Measurements from ENCODE around the gene NUMBL. TPM values are rescaled to one million over a fixed set of nuclear protein-coding genes. Genes with fewer than 3 reads are reported as not detected.

Gene NUMBL
- total RNA-seq, 2 donors from 2014 or later = 9.1 to 73.5 TPM

GRCh38 chr19:40716482-40717324 lies 26.3 kb upstream of the NUMBL start, which contains the start of the genes COQ8B and ITPKC:
COQ8B (minus strand) TSS chr19:40716886; CDS start chr19:40714632, 2,254 bp downstream.
ITPKC (plus strand) TSS chr19:40717112; CDS start chr19:40717136, 24 bp downstream.
- Histone ChIP-seq H3K9me3 (no peaks in the 10 kb centered on the region), H3K27me3 (no peaks in the 10 kb centered on the region), H3K27ac (peak within 1 kb of the TSS; percentile 93 to 99 (median 98)), H3K36me3 (replicated peaks in 1 of 2; ENCODE audit: insufficient read depth in 1 of 2, low read depth in 2 of 2) (peaks cover 0 to 2% of the 10 kb centered on the region in 2 donors), H3K4me3 (peak within 1 kb of the TSS; percentile 36 to 83), H3K4me1 (peaks cover 48% of the 10 kb centered on the region)
- peak; percentile 77 to 87 (median 83) for TF ChIP-seq POLR2A (IDR thresholded peaks at IDR 0.05)
- TF ChIP-seq CTCF (IDR thresholded peaks at IDR 0.05) = peak in 3 of 7 experiments; percentile 19 to 50 (median 44)
- ATAC-seq = peak; percentile 76
- intact Hi-C loops (cut with DNase I) = no loop called here
- WGBS, 2 donors = 1 to 2% methylated on average over 28 to 74 of the region's 76 CpGs
- peak; percentile 99 to 100 (median 99) for DNase-seq

GRCh38 chr19:40716031-40716481 lies 25.6 kb upstream of the NUMBL start:
- intact Hi-C loops (cut with DNase I) = no loop called here
- Histone ChIP-seq H3K27me3 (no peaks in the 10 kb centered on the region), H3K4me3 (peak overlapping the region in 1 of 2 donors; percentile 83), H3K36me3 (replicated peaks in 1 of 2; ENCODE audit: insufficient read depth in 1 of 2, low read depth in 2 of 2) (peaks cover 0 to 2% of the 10 kb centered on the region in 2 donors), H3K27ac (peak overlapping the region; percentile 93 to 99 (median 98)), H3K4me1 (peaks cover 42% of the 10 kb centered on the region), H3K9me3 (no peaks in the 10 kb centered on the region)
- ATAC-seq (no peak), DNase-seq (peak in 3 of 4 donors; percentile 47 to 64 (median 48))
- TF ChIP-seq POLR2A (IDR thresholded peaks at IDR 0.05) (peak in 1 of 3 donors; percentile 17), CTCF (IDR thresholded peaks at IDR 0.05) (no peak)
- WGBS, 2 donors = 4 to 7% methylated on average over 5 to 8 of the region's 8 CpGs

- ATAC-seq (peak; percentile 66), DNase-seq (peak; percentile 93 to 95 (median 94))
- H3K4me1 ChIP-seq = peaks cover 28% of the 10 kb centered on the region
- H3K36me3 ChIP-seq (replicated peaks in 1 of 2; ENCODE audit: insufficient read depth in 1 of 2, low read depth in 2 of 2) = peaks cover 0 to 2% of the 10 kb centered on the region in 2 donors
- H3K27ac ChIP-seq = peak overlapping the region; percentile 93 to 99 (median 98)
- intact Hi-C loops (cut with DNase I) = no loop called here
- no peak for TF ChIP-seq POLR2A (IDR thresholded peaks at IDR 0.05)
- TF ChIP-seq CTCF (IDR thresholded peaks at IDR 0.05) = no peak
- 5 to 6% methylated on average over 23 to 28 of the region's 31 CpGs for WGBS, 2 donors
- H3K4me3 ChIP-seq = peak overlapping the region in 1 of 2 donors; percentile 10
- no peaks in the 10 kb centered on the region for H3K27me3 ChIP-seq
- H3K9me3 ChIP-seq = no peaks in the 10 kb centered on the region
Observed at GRCh38 chr19:40714441-40715299, 24.2 kb upstream of the NUMBL start.

- H3K4me3 ChIP-seq = no peak overlapping the region
Observed at GRCh38 chr19:40713939-40714338, 23.5 kb upstream of the NUMBL start.

More at GRCh38 chr19:40713939-40714338, 23.5 kb upstream of the NUMBL start:
- ATAC-seq = no peak
- Histone ChIP-seq H3K27ac (peak overlapping the region in 2 of 4 donors; percentile 98 to 99), H3K9me3 (no peaks in the 10 kb centered on the region), H3K27me3 (no peaks in the 10 kb centered on the region), H3K36me3 (replicated peaks in 1 of 2; ENCODE audit: insufficient read depth in 1 of 2, low read depth in 2 of 2) (peaks cover 0 to 4% of the 10 kb centered on the region in 2 donors), H3K4me1 (peaks cover 24% of the 10 kb centered on the region)
- DNase-seq = no peak
- intact Hi-C loops (cut with DNase I) = no loop called here
- 79 to 83% methylated on average over 8 to 11 of the region's 11 CpGs for WGBS, 2 donors
- TF ChIP-seq POLR2A (IDR thresholded peaks at IDR 0.05) (no peak), CTCF (IDR thresholded peaks at IDR 0.05) (no peak)

Measured in body of pancreas (tissue), 4 donors.